ENCODE measurements around the gene GPR142. TPM values are rescaled to one million over a fixed set of nuclear protein-coding genes. Genes with fewer than 3 reads are reported as not detected.

The GPR142 gene
- total RNA-seq, 1 donor from 2014 or later, result 0.16 TPM

DNA sequence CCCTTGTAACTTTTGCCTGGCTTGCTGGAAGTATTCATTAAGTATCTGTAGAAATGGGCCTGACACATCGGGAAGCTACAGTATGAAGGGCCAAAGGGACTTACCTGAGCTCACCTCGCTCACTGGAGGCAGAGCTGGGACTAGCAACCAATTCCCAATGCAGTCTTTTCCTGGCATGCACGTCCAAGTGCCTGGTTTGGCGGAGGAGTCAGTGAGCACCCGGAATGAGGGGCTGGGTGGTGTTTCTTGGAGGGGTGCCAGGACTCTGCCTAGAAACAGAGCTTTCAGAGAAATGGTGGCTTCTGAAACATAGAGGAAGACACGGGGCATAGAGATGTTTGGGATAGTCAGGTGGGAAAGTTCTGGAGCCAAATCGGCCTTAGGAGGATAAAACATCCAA is 46.2 kb downstream of the GPR142 start:
- intact Hi-C loops (cut with DNase I), result no loop called here
- DNase-seq (ENCODE audit: low spot score), result no peak

DNA sequence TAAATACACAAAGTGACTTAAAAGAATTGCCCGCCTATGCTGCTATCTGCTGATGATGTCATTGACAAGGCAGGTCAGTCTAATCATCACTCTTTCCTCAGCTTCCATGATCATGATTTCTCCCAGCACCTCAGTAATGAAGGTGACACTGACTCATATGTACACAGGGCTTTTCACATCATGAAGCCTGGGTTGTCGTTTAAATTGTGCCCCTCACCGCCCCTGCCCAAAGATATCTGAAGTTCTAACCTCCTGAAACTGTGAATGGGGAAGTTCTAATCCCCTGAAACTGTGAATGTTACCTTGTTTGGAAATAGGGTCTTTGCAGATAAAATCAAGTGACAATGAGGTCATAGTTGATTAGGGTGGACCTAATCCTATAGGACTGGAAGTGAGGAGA is 47.2 kb downstream of the GPR142 start:
- intact Hi-C loops (cut with DNase I), result no loop called here
- DNase-seq (ENCODE audit: low spot score), result no peak

DNA sequence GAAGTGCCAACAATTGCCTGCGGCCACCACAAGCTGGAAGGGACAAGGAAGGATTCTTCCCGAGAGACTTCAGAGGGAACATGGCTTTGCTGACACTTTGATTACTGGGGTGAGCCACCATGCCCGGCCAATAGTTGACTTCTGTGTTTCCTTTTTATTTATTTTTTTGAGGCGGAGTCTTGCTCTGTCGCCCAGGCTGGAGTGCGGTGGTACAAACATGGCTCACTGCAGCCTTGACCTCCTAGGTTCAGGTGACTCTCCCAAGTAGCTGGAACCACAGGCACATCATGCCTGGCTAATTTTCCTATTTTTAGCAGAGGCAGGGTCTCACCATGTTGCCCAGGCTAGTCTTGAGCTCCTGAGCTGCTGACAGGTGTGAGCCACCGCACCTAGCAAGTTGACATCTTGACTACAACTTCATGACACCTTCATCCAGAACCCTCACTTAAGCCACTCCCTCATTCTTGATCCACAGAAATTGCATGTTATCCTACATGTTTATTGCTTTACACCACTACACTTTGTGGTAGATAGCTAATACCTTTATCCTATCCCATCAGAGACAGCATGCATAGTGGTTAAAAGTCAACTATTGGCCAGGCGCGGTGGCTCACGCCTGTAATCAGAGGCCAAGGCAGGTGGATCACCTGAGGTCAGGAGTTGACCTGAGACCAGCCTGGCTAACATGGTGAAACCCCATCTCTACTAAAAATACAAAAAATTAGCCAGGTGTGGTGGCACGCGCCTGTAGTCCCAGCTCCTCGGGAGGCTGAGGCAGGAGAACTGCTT is 48.5 kb downstream of the GPR142 start:
- intact Hi-C loops (cut with DNase I), result no loop called here
- DNase-seq (ENCODE audit: low spot score), result no peak

DNA sequence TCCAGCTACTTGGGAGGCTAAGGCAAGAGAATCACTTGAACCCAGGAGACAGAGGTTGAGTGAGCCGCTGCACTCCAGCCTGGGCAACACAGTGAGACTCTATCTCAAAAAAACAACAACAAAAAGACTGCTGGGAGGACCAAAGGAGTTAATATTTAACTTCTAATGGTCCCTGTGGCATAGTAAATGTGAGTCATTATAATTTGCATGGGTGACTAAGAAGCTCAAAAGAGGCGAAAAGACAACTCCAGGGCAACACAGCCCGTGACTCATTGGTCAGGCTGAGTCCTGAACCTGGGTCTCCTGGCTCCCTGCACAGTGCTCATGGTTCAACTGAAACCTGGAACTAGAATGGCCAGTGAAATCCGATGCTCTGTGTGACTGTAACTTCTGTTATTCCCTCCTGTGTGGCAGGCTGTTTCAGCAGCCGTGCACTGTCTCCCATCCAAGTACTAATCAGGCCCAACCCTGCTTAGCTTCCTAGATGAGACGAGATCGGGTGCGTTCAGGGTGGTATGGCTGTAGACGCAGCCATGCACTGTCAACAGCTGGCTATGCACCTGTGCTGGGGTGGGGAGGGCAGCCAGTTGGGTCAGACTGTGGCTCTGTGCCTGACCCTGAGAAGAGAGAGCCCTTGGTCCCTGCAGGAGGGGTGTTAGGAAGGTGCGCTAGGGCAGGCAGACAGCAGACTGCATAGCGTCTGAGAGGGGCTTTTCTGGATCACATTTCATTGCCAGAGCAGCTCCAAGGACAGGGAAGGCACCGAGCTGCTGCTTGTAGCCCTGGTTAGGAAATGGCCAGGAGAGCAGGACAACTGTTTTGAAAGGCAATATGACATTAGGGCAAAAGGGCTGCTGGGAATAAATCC is 50.1 kb downstream of the GPR142 start:
- DNase-seq (ENCODE audit: low spot score), result no peak
- intact Hi-C loops (cut with DNase I), result no loop called here

DNA sequence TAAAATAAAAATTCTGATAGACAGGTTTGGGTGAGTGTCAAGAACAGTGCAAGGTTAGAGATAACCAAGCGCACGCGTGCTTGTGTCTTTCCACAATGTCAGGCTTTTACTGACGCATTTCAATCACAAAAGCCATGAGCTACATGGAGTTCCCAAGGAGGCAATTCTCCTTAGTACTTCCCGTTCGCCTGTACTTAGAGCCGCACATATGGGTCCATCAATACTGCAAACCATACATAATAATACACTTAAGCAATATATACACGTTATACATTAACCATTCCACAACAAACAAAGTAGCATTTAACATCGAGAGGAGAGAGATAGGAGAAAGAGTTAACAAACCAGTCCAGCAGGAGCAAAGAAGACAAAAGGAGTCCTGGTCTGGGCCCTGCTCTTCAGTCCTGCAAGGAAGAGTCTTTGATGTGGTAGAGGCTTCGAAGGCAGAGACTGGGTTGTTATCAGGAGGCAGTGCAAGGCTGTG is 52.7 kb downstream of the GPR142 start:
- DNase-seq (ENCODE audit: low spot score), result no peak
- intact Hi-C loops (cut with DNase I), result no loop called here

Other genes starting within 250 kb of the GPR142 start
- gene RPL38, start 163.8 kb upstream of the GPR142 start, total RNA-seq, result 575 TPM
- gene TTYH2, start 153.9 kb upstream of the GPR142 start, total RNA-seq, result 17.9 TPM
- not detected for gene DNAI2, start 93.3 kb upstream of the GPR142 start, total RNA-seq
- gene KIF19, start 41.3 kb upstream of the GPR142 start, total RNA-seq, result 0.08 TPM
- gene BTBD17, start 5.6 kb upstream of the GPR142 start, total RNA-seq, result not detected
- 31.7 TPM for gene GPRC5C, start 64.6 kb downstream of the GPR142 start, total RNA-seq
- gene CD300A, start 99.1 kb downstream of the GPR142 start, total RNA-seq, result 2.6 TPM
- not detected for gene CD300LB, start 164.0 kb downstream of the GPR142 start, total RNA-seq
- 0.24 TPM for gene CD300C, start 178.6 kb downstream of the GPR142 start, total RNA-seq
- gene CD300H, start 200.0 kb downstream of the GPR142 start, total RNA-seq, result not detected
- not detected for gene CD300LD, start 224.8 kb downstream of the GPR142 start, total RNA-seq